Naive thymus-derived CD8-positive, alpha-beta T cell (primary cell): ENCODE data around the gene IGFBP6. TPM values are rescaled to one million over a fixed set of nuclear protein-coding genes. Genes with fewer than 3 reads are reported as not detected.
"Not testable (repeated sequence)": the region's sequence is repeated elsewhere in the genome, so short reads cannot be mapped to it uniquely, and the experiment has no call there.

Experiments
- ATAC-seq, 2 donors: fragments of 150-1000 bp; cut with Tn5 transposase in 1 of 2; sonication (Bioruptor Pico), chemical (Tn5 transposase) in 1 of 2; 1 replicate in 1 of 2; 2 replicates in 1 of 2; pipeline ENCODE4 v1.10.0; 2021; ENCODE audit warnings: mild to moderate bottlenecking in 2 of 2, moderate library complexity in 2 of 2
- POLR2A ChIA-PET: fragments of 350-600 bp; sonication (Branson Sonifier 250); formaldehyde crosslinking; loops from one replicate; lab custom pipeline; 2021; ENCODE audit warnings: antibody characterized with exemption; lab: Charles Lee
- DNase-seq, 10 donors: peaks; one replicate each; pipeline versions ENCODE4 v3.0.0 to v3.0.0-alpha.2; 2020 to 2022
- H3K27ac Mint-ChIP-seq, 10 donors: one replicate each; pipeline ENCODE4 v1.8.0; 2020 to 2022; ENCODE audit warnings: mild to moderate bottlenecking in 10 of 10, mixed read lengths in 10 of 10, moderate library complexity in 4 of 10, inconsistent platforms in 1 of 10
- H3K27me3 Mint-ChIP-seq, 5 donors: one replicate each; pipeline ENCODE4 v1.8.0; 2021 to 2022; ENCODE audit warnings: mixed read lengths in 5 of 5
- H3K36me3 Mint-ChIP-seq, 3 donors: one replicate each; pipeline ENCODE4 v1.8.0; 2020 to 2022; ENCODE audit warnings: mixed read lengths in 3 of 3, mild to moderate bottlenecking in 2 of 3, inconsistent platforms in 1 of 3
- H3K4me1 Mint-ChIP-seq, 4 donors: one replicate each; pipeline ENCODE4 v1.8.0; 2021 to 2022; ENCODE audit warnings: mixed read lengths in 4 of 4
- H3K4me3 Mint-ChIP-seq, 10 donors: one replicate each; pipeline ENCODE4 v1.8.0; 2020 to 2022; ENCODE audit warnings: mild to moderate bottlenecking in 10 of 10, mixed read lengths in 10 of 10, moderate library complexity in 6 of 10, inconsistent platforms in 1 of 10
- H3K9me3 Mint-ChIP-seq, 9 donors: one replicate each; pipeline ENCODE4 v1.8.0; 2020 to 2022; ENCODE audit warnings: mixed read lengths in 9 of 9, mild to moderate bottlenecking in 3 of 9, inconsistent platforms in 1 of 9, moderate library complexity in 1 of 9
- polyA plus RNA-seq, 3 donors: library from polyadenylated mRNA; unstranded; fragments of 300-500 nt; fragmentation: Illumina TruSeq; gene quantifications; one replicate each; pipeline ENCODE4 v1.2.3, GENCODE V29; 2021
- total RNA-seq, 8 experiments: library from RNA in 2 of 8; stranded (reverse) in 2 of 8; gene quantifications; one replicate each; pipeline ENCODE4 v1.2.3 and lab custom pipeline; 2021 to 2026

IGFBP6 gene
- total and polyA plus RNA-seq, 5 experiments from 2014 or later: 0.65 to 16.9 (median 12.2) TPM; not detected in 1

GRCh38 chr12:53094394-53094787, 3.1 kb upstream of the IGFBP6 start:
- peaks cover 0 to 2% (median 0%) of the 10 kb centered on the region in 3 donors for H3K36me3 Mint-ChIP-seq
- no peak overlapping the region for H3K4me3 Mint-ChIP-seq
- no peak for ATAC-seq
- no peak for DNase-seq
- H3K27me3 Mint-ChIP-seq: peaks cover 0 to 3% (median 0%) of the 10 kb centered on the region in 5 donors
- POLR2A ChIA-PET: interaction anchor here (0.9 to 4.7 kb wide), 3 partner anchors 8 to 43 kb away, joined by 6 to 26 read pairs (median 7); partner anchors contain the start of genes SOAT2 and SPRYD3
- peak overlapping the region in 2 of 10 donors; percentile 15 to 79 for H3K27ac Mint-ChIP-seq
- H3K4me1 Mint-ChIP-seq: peaks cover 26 to 40% (median 32%) of the 10 kb centered on the region in 4 donors
- H3K9me3 Mint-ChIP-seq: no peaks in the 10 kb centered on the region

DNA sequence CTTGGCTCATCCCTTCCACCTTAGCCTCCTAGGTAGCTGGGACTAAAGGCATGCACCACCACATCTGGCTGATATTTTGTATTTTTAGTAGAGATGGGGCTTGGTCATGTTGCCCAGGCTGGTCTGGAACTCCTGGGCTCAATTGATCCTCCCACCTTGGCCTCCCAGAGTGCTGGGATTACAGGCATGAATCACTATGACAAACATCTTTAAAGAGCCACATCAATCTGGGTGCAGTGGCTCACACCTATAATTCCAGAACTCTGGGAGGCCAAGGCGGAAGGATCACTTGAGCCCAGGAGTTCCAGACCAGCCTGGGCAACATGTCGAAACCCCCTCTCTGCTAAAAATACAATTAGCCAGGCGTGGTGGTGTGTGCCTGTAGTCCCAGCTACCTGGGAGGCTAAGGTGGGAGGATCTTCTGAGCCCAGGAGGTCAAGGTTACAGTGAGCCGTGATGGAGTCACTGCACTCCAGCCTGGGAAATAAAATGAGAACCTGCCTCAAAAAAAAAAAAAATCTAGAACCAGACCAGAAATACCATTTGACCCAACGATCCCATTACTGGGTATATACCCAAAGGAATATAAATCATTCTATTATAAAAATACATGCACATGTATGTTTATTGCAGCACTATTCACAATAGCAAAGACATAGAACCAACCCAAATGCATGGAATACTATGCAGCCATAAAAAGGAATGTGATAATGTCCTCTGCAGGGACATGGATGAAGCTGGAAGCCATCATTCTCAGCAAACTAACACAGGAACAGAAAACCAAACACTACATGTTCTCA, 2.5 kb upstream of the IGFBP6 start:
- Mint-ChIP-seq H3K4me3 (peak overlapping the region in 2 of 10 donors; percentile 44 to 53), H3K4me1 (peaks cover 27 to 42% (median 33%) of the 10 kb centered on the region in 4 donors), H3K27ac (peak overlapping the region in 1 of 10 donors; percentile 31)
- H3K36me3 Mint-ChIP-seq, DNase-seq, H3K9me3 Mint-ChIP-seq, ATAC-seq, H3K27me3 Mint-ChIP-seq: not testable (repeated sequence)
- POLR2A ChIA-PET: interaction anchor here (0.9 to 4.7 kb wide), 4 partner anchors 8 to 86 kb away, joined by 3 to 26 read pairs (median 6); partner anchors contain the start of genes CSAD, SOAT2, SPRYD3 and ZNF740

DNA sequence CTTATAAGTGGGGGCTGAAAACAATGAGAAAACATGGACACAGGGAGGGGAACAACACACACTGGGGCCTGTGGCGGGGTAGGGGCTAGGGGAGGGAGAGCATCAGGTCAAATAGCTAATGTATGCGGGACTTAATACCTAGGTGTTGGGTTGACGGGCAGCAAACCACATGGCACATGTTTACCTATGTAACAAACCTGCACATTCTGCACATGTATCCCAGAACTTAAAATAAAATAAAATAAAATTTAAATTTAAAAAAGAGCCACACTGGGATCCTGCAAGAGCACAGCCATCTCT, 1.9 kb upstream of the IGFBP6 start:
- not testable (repeated sequence) for H3K27me3 Mint-ChIP-seq, H3K9me3 Mint-ChIP-seq, DNase-seq, H3K36me3 Mint-ChIP-seq, ATAC-seq
- H3K27ac Mint-ChIP-seq: peak overlapping the region in 2 of 10 donors; percentile 18 to 31
- POLR2A ChIA-PET: interaction anchor here (1.1 to 4.7 kb wide), 2 partner anchors 16 to 85 kb away, joined by 3 to 26 read pairs; partner anchors contain the start of genes CSAD, SPRYD3 and ZNF740
- H3K4me1 Mint-ChIP-seq: peaks cover 27 to 42% (median 36%) of the 10 kb centered on the region in 4 donors
- H3K4me3 Mint-ChIP-seq: peak overlapping the region in 2 of 10 donors; percentile 44 to 53

DNA sequence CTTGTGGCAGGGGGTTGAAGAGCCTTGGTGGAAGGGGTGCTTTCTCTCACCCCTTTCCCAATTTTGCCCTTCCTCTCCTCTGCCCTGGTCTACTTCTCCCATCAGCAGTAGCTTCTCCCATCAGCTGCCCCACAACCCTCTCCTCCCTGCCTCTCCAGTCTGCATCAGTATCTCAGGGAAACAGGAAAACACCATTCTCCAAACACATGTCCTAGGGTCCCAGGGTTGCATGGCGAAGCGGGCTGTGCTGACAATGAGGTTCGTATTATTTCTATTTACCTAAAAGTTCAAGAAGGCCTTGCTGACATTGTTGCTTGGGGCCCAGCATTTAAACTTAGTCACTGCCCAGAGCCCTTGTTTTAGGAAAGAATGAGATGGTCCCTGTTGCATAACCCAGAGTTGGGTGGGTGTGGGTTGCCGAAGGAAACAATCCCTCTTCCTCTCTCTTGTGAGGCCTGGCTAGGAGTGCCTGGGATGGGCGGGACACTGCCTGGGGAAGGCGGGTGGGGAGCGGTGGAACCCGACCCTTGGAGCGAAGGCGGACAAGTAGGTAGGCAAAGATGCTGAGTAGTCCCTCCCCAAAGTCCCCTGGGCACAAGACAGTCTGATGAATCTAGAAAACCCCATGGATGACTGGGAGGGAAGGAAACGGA, 1.3 kb upstream of the IGFBP6 start:
- POLR2A ChIA-PET: interaction anchor here (1.1 to 4.9 kb wide), 3 partner anchors 16 to 85 kb away, joined by 3 to 58 read pairs (median 26); partner anchors contain the start of genes CSAD, SPRYD3 and ZNF740
- no peak for ATAC-seq
- H3K27me3 Mint-ChIP-seq: peaks cover 0 to 3% (median 0%) of the 10 kb centered on the region in 5 donors
- peak overlapping the region in 7 of 10 donors; percentile 36 to 82 (median 53) for H3K27ac Mint-ChIP-seq
- peaks cover 27 to 42% (median 38%) of the 10 kb centered on the region in 4 donors for H3K4me1 Mint-ChIP-seq
- peak overlapping the region in 8 of 10 donors; percentile 24 to 92 (median 49) for H3K4me3 Mint-ChIP-seq
- no peaks in the 10 kb centered on the region for H3K9me3 Mint-ChIP-seq
- DNase-seq: no peak
- peaks cover 0 to 2% (median 0%) of the 10 kb centered on the region in 3 donors for H3K36me3 Mint-ChIP-seq

- POLR2A ChIA-PET: interaction anchor here (4.9 kb wide), 1 partner anchor 17 kb away, joined by 58 read pairs; the partner anchor contains the start of gene SPRYD3
- peaks cover 0 to 1% (median 0%) of the 10 kb centered on the region in 5 donors for H3K27me3 Mint-ChIP-seq
- H3K9me3 Mint-ChIP-seq: no peaks in the 10 kb centered on the region
- no peak for ATAC-seq
- H3K4me3 Mint-ChIP-seq: peak overlapping the region; percentile 70 to 92 (median 82)
- peak overlapping the region; percentile 47 to 87 (median 75) for H3K27ac Mint-ChIP-seq
- peaks cover 0 to 2% (median 0%) of the 10 kb centered on the region in 3 donors for H3K36me3 Mint-ChIP-seq
- DNase-seq: no peak
- H3K4me1 Mint-ChIP-seq: peaks cover 27 to 42% (median 41%) of the 10 kb centered on the region in 4 donors
Observed at GRCh38 chr12:53096759-53097158, 708 bp upstream of the IGFBP6 start.

GRCh38 chr12:53097207-53097563, 282 bp upstream of the IGFBP6 start:
- peaks cover 0 to 1% (median 0%) of the 10 kb centered on the region in 5 donors for H3K27me3 Mint-ChIP-seq
- POLR2A ChIA-PET: interaction anchor here (1.6 to 4.9 kb wide), 4 partner anchors 18 to 50 kb away, joined by 6 to 58 read pairs (median 21); partner anchors contain the start of gene SPRYD3
- no peaks in the 10 kb centered on the region for H3K9me3 Mint-ChIP-seq
- peak overlapping the region; percentile 47 to 87 (median 75) for H3K27ac Mint-ChIP-seq
- no peak for ATAC-seq
- peak overlapping the region; percentile 70 to 92 (median 82) for H3K4me3 Mint-ChIP-seq
- DNase-seq: no peak
- peaks cover 29 to 47% (median 45%) of the 10 kb centered on the region in 4 donors for H3K4me1 Mint-ChIP-seq
- H3K36me3 Mint-ChIP-seq: peaks cover 0 to 2% (median 0%) of the 10 kb centered on the region in 3 donors

DNA sequence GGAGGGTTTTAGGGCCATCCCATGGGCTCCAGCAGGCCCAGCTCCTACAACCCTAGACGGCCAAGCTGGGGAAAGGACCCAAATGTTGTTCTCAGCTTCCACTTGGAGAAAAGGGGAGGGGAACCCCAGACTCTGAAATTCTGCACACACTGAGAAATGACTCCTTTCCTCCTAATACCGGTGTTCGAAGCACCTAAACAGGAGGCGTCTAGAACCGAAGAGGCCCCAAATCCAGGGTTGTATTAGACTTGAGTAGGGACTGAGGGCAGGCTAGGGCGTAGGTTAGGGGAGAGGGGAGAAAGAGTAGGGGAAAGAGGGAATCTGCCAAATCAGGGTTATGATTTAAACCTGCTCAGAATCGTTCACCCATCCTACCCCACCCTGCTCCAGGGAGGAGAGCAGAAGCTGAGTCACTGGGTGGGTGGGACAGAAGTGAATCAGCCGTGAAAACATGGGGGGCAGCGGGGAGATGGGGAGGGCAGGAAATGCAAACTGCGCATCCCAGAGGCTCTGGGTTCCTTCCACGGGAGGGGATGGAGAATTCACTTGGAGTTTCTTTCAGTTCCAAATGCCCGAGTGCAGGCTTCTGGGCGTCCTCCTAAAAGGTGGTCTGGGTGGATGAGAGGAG, 1.0 kb downstream of the IGFBP6 start:
- peaks cover 40 to 59% (median 57%) of the 10 kb centered on the region in 4 donors for H3K4me1 Mint-ChIP-seq
- ATAC-seq: peak in 1 of 2 donors; percentile 6
- H3K9me3 Mint-ChIP-seq: no peaks in the 10 kb centered on the region
- peak overlapping the region; percentile 76 to 93 (median 84) for H3K27ac Mint-ChIP-seq
- H3K36me3 Mint-ChIP-seq: peaks cover 0 to 2% (median 0%) of the 10 kb centered on the region in 3 donors
- H3K27me3 Mint-ChIP-seq: peaks cover 0 to 1% (median 0%) of the 10 kb centered on the region in 5 donors
- POLR2A ChIA-PET: interaction anchor here (0.7 to 4.9 kb wide), 10 partner anchors 14 to 227 kb away, joined by 3 to 58 read pairs (median 5); partner anchors contain the start of gene SPRYD3
- peak overlapping the region; percentile 79 to 91 (median 86) for H3K4me3 Mint-ChIP-seq
- peak in 1 of 10 donors; percentile 13 for DNase-seq

GRCh38 chr12:53099071-53099882, 1.8 kb downstream of the IGFBP6 start:
- DNase-seq (peak; percentile 77 to 93 (median 86)), ATAC-seq (peak; percentile 33 to 39)
- peak overlapping the region; percentile 79 to 91 (median 86) for H3K4me3 Mint-ChIP-seq
- peaks cover 0 to 1% (median 0%) of the 10 kb centered on the region in 5 donors for H3K27me3 Mint-ChIP-seq
- peaks cover 38 to 62% (median 59%) of the 10 kb centered on the region in 4 donors for H3K4me1 Mint-ChIP-seq
- peaks cover 0 to 2% (median 0%) of the 10 kb centered on the region in 3 donors for H3K36me3 Mint-ChIP-seq
- POLR2A ChIA-PET: interaction anchor here (0.5 to 4.9 kb wide), 9 partner anchors 20 to 140 kb away, joined by 3 to 58 read pairs (median 5); partner anchors contain the start of gene SPRYD3
- H3K9me3 Mint-ChIP-seq: no peaks in the 10 kb centered on the region
- peak overlapping the region; percentile 56 to 93 (median 82) for H3K27ac Mint-ChIP-seq

DNA sequence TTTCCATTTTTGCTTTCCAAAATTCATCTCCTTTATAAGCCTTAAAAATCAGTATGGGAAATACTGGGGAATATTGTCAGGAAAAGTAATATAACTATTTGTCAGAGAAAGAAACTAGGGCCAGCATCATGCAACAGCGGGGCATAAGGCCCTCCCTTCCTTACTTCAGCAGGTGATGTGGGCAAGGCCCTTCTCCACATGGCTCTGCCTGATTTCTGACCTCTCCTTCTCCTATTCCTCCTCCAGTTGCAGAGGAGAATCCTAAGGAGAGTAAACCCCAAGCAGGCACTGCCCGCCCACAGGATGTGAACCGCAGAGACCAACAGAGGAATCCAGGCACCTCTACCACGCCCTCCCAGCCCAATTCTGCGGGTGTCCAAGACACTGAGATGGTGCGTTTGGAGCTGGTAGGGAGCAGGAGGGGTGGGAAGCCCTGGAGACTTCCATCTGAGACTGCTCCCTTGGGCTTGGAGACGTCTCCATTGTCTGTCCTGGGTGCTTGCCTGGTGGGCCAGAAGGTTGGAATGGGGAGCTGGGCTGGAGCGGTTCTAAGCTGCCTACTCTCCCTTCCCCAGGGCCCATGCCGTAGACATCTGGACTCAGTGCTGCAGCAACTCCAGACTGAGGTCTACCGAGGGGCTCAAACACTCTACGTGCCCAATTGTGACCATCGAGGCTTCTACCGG, 3.1 kb downstream of the IGFBP6 start:
- no peak overlapping the region for H3K27ac Mint-ChIP-seq
- H3K27me3 Mint-ChIP-seq: peaks cover 0 to 1% (median 0%) of the 10 kb centered on the region in 5 donors
- DNase-seq (no peak), ATAC-seq (no peak)
- H3K36me3 Mint-ChIP-seq: no peaks in the 10 kb centered on the region
- H3K4me3 Mint-ChIP-seq: peak overlapping the region in 1 of 10 donors; percentile 4
- H3K9me3 Mint-ChIP-seq: no peaks in the 10 kb centered on the region
- POLR2A ChIA-PET: interaction anchor here (1.8 to 4.9 kb wide), 3 partner anchors 21 to 46 kb away, joined by 4 to 58 read pairs (median 7); partner anchors contain the start of gene SPRYD3
- peaks cover 44 to 71% (median 68%) of the 10 kb centered on the region in 4 donors for H3K4me1 Mint-ChIP-seq

DNA sequence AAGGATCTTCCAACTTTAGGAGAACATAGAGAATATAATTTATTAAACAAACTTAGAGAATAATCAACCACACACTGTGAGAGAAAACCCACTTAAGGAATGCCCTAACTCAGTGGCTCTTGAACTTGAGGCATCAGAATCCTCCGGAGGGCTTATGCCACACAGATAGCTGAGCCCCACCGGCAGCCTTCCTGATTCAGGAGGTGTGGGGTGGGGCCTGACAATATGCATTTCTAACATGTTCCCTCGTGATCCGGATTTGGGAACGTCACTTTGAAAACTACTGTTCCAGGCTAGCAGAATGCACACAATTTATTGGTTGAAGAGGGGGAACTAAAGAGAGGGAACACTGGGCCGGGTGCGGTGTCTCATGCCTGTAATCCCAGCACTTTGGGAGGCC, 3.8 kb downstream of the IGFBP6 start:
- POLR2A ChIA-PET: interaction anchor here (0.7 to 4.9 kb wide), 3 partner anchors 11 to 47 kb away, joined by 6 to 58 read pairs (median 7); partner anchors contain the start of gene SPRYD3

More for the DNA sequence above, 3.8 kb downstream of the IGFBP6 start:
- peaks cover 0 to 3% (median 0%) of the 10 kb centered on the region in 3 donors for H3K36me3 Mint-ChIP-seq
- H3K4me3 Mint-ChIP-seq: peak overlapping the region in 6 of 10 donors; percentile 20 to 63 (median 42)
- DNase-seq: no peak
- peak overlapping the region in 4 of 10 donors; percentile 36 to 88 (median 57) for H3K27ac Mint-ChIP-seq
- no peaks in the 10 kb centered on the region for H3K9me3 Mint-ChIP-seq
- no peak for ATAC-seq
- peaks cover 0 to 1% (median 0%) of the 10 kb centered on the region in 5 donors for H3K27me3 Mint-ChIP-seq
- H3K4me1 Mint-ChIP-seq: peaks cover 47 to 70% (median 66%) of the 10 kb centered on the region in 4 donors
